NCI-H1417 treated with DMSO at 0.1 percent for 48 hours (cell line): Measurements from ENCODE around the gene MRPL36.

ENCODE experiments used
- DNase-seq: peaks from one replicate; lab custom pipeline; 2025; lab: John Stamatoyannopoulos, UW

Gene MRPL36

DNA sequence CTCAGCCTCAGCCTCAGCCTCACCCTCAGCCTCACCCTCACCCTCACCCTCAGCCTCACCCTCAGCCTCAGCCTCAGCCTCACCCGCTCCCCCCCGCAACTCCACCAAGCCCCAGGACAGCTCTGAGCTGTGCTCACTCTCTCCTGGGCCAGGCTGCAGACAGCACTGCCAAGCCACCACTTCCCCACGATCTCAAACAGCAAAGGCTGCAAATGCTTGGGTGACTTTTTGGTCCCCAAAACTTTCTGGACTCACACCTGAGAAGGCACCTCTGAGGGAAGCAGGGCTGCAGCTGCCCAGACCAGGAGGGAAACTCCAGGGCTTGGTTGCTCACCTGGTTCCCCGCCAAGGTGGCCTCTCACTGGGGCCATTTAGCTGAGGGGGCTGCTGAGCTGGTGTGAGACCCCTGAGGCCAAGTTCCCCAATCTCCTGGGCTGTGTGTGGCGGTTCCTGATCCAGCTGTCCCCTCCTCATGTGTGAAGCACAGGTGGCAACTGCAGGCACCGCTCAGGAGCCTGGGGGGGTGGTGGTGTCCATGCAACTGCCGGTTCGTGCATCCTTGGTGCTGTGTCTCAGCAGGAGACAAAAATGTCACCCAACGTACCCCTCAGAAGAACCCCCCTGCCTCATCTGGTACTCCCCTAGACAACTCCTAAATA, 17.8 kb downstream of the MRPL36 start:
- no peak for DNase-seq

DNA sequence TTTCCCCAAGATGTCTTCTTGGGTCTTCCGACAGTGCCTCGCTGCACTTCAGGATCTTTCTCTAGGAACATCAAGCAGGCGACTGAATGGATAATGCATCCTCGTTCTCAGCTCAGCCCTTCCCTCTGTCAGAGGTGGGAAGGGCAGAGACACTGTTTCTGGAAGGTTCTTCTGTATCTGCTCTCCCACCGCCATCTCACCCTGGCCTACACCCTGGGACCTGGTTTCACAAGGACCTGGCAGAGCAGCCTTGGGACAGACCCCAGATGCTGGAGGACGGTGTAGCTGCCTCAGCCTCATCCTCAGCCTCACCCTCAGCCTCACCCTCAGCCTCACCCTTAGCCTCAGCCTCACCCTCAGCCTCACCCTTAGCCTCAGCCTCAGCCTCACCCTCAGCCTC, 18.5 kb downstream of the MRPL36 start:
- DNase-seq, result no peak

DNA sequence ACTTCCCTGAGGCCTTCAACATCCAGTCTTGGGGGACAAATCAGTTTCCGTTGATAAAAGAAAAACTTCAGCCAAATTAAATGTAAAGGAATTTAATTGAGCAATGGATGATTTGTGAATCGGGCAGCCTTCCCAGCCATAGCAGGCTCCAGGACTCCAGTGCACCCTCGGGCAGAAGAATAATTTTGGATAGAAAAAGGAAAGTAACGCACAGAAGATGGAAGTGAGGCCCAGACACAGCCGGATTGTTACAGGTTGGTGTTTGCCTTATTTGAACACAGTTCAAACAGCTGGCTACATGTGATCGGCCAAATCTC, 19.1 kb downstream of the MRPL36 start:
- DNase-seq, result no peak

DNA sequence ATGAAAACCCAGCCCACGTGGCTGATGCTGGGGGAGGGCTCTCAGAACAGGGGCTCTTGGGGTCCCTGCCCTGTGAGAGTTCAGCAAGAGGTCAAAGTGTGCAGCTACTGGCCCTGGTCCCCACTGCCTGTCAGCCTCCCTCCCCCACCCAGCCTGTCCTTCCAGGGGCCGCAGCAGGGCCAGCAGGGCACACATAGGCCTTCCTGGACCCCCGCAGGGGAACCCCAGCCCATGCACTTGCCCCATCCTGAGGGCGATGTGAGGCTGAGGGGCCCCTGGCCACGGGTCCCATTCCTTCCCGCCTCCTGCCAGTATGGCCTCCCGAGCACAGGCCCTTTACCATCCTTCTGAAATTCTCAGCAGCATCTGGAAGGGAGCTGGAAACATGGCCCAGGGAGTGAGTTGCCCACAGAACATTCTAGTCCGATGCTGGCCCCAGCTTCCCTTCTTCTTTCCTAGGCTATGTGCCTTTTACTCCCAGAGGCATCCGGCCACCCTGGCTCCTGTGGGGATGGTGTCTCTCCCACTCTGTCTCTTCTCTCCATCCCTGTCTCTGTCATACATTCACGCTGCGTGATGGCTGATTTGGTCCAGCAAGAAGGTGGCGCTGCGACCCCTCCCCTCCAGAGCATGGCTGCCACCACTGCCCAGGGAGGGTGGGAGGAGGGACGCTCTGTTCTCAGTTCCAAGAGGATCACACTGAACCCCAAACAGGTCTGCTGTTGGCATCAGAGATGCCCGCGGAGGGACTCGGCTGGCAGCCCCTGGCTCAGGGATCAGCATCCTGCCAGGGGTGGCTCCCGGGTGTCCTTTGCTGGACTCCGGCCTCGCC, 19.6 kb downstream of the MRPL36 start:
- DNase-seq, result no peak

DNA sequence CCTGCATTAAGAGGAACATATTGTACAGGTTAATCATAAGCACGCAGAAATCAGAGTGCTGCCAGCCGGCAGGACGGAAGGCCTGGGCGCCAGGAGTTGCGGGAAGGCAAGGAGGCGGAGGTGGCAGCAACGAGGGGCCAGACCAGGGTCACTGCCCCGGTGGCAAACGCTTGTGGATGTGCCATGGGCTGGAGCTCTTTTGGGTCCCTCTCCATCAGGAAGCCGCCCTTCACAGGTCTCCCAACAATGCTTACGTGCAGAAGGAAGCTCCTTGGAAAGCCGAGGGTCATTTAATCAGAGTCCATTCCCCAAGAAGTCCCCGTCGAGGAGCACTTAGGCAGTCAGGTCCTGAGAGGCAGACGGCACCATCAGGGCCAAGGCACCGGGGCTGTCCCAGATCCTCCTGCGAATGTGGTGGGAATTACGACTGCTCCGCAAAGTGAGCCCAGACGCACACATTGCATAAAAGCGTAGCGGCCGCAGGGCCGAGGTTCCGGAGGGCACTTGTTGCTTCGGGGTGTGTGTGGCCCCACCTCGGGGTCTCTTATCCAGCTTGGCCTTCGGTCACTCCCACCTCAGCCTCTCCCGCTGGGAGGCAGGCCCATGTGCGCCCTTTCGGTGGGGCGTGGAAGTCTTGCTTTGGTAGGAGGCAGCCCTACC, 20.5 kb downstream of the MRPL36 start:
- DNase-seq, result no peak

DNA sequence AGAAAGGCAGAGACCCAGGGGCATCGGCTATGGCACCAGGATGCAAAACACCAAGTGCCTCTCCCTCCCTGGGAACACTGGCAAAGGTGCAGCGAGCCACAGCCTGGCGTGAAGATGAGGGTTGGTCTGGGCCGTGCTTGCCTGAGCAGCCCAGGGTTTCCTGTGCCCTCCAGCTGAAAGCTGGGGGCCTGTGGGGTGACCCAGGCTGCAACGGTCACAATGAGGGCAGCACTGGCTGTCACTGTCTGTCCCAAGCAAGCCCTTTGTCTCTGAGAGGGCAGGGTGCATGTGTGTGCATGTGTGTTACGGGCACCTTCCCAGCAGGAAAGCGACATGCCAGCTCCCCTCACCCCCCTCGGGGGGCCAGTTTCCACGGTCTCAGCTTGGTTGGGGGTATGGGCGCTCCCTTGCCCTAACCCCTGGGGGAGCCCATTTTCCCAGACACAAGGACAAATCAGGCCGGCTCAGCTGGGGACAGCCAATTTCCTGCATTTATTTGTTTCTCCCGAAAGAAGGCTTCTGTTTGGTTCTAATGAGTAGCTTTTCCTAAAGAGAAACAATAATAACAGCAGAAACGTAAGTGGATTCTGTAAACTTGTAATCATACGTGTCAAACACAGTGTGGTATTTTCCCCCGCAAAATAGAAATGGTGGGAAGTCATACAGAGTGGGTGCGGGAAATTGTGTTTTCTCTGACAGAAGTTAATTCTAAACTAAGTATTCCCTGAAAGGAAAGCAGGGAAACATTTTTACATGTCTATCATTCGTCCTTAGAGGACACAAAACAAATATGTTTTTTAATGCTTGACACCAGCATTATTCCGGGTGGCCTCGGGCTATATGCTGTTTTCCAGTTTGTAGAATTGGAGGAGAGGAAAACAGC, 21.3 kb downstream of the MRPL36 start:
- DNase-seq, result no peak

DNA sequence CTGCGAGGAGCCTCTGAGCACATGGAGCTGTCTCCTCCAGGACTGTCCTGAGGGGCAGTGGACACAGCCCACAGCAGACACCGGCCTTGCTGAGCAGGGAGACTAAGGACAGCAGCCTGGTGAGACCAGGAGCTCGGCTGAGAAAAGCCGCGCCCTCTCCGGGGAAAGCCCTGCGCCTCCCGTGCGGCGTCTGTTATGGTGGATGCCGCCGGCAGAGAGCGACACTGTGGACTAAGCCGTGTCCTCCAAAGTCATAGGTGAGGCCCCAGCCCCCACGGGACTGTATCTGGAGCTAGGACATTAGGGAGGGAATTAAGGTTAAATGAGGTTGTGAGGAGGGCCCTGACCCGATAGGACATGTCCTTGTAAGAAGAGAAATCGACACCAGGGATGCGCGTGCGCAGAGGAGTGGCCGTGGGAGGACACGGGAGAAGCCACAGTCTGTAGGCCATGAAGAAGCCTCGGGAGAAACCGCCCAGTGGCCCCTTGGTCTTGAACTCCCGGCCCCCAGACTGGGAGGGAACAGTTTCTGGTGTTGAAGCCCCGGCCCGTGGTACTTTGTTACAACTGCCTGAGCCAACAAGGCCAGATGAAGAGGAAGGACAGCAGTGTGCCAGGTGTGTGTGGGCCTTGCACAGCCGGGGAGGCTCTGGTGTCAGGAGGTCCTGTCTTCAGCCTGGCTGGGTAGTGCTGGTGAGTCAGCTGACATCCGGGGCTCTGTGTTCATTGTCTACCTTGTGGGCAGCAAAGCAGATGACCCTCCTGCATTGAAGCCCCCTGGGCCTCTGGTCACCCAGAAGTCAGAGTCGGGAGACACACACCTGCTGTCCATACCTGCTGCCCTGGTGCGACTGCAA, 22.1 kb downstream of the MRPL36 start:
- DNase-seq, result no peak

DNA sequence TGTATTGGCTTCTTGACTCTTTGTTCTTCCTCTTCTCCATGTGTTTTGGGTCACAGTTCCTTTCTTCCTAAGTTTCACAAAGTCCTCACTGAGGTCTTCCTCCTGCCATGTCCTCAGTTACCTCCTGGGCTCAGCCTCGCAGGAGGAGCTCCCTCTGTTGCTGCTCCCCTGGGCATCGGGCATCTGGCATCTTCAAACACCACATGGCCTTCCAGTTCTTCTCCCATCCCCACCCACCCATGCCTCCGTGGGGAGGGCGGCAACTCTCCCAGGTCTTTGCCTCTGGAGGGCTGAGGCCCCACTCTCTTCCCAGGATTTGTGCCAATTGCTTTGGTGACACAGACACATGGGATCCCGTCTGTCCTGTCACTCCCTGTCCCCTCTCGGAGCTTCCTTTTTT, 22.8 kb downstream of the MRPL36 start:
- no peak for DNase-seq

DNA sequence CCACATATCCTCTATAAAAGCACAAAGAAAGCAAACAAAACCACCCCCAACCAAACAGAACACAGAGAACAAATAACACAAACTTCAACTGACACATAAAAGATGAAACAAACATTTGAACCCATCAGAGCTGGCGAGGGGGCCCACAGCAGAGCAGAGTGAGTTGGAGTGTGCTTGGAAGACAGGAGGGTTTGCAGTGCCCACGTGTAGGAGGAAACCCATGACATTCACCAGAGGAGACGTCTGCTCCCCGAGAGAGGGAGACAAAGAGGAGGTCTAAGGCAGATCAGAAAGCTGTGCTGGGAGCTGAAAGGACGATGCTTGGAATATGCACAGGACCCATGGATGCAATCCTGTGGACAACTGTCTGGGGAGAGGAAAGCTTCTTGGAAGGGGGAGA, 27.0 kb downstream of the MRPL36 start:
- no peak for DNase-seq

DNA sequence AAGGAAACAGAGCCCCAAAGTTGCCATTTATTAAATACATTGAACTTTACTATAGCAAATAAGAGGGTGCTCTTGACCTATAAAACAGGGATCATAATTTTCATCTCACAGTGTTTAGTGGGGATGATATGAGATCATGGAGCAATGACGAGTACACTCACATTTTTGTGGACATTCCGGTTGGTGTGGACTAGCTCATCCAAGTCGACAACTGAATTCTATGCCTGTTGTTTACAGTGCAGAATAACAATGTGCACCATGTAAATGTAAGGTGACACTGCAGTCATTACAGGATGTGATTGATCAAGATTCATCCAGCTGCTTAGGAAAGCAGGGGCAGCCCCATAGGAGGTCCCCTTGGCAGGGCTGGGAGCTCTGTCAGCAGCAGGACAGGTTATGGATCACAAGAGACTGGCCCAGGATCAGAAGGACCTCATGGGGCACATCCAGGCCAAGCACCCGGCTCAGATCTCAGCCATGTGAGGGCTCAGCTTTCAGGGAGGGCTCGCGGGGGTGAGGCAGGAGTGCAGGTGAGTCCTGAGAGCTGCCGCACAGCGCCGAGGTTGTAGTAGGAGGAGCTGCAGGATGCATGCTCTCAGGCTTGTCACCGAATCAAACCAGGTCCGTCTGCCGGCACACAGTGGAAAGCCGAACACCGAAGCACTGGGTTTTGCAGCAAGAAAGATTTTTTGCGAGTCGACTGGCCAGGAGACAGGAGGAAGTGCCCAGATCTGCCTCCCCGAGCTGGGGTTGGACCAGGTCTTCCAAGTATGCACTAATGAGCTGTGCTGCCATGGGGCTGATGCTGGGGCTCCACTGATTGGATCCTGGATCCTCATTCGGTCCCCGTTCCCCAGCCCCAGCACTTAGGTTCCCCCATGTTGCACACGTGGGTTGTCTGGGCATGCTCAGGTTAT, 28.2 kb downstream of the MRPL36 start:
- DNase-seq, result no peak

DNA sequence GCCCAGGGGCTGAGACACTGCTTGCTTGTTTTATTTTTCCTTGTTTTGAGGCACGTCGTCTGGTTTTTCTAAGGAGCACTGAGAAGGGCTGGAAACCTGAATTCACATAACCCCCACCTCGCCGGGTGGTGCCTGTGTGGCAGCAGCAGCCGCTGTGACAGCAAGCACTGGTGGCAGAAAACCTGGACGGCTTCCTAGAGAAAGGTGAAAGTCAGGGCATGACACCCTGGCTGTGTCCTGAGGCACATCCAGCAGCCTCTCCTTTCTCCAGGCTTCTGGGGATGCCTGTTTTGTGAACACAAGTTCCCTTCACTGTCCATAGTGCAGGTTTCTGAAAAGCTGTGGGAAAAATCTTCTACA, 29.2 kb downstream of the MRPL36 start:
- no peak for DNase-seq

DNA sequence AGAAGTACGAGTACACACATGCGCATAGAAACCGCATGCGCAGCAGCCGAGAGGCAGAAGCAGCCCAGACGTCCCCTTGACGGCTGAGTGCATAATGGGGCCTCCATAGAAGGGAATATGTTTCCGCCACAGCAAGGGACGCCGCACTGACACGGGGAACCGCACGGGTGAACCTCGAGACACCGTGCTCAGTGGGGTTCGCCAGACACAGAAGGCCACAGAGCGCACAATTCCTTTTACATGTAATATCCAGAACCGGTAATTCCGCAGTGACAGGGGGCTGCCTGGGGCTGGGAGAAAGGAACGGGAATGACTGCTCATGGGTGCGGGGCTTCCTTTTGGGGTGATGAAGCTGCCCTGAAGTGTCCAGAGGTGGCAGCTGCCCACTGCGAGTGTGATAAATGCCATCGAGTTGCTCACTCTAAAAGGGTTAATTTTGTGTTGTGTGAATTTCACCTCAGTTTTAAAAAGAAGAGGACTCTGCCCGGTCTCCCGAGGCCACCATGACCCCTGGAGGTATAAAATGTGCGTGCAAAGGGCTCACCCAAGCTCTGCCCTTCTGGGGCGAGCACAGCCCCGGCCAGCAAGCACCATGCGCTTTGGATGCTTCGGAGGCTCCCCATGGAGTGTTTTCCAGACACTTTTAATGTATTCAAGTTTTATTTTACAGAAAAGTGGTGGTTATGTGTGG, 29.7 kb downstream of the MRPL36 start:
- no peak for DNase-seq

DNA sequence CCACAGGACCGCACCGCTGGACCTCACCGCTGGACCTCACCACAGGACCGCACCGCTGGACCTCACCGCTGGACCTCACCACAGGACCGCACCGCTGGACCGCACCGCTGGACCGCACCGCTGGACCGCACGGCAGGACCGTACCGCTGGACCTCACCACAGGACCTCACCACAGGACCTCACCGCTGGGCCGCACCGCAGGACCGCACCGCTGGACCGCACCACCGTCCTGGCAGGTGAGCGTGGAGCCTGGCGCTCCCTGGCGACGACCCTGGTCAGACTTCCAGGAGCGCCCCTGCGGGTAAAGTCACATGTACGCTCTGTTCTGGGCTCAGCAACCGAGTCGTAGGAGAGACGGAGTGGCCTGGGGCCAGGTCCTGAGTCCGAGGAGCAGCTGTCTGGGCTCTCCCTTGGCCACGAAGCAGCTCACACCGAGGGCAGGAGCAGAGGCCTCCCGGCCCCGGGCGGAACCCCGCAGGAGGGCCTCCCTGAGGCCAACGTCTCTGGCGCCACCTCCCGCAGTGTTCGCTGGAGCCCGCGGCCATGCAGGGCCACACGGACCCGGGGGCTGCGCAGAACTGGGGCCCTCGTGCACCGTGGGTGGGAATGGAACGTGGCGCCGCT, 30.5 kb downstream of the MRPL36 start:
- DNase-seq, result no peak

DNA sequence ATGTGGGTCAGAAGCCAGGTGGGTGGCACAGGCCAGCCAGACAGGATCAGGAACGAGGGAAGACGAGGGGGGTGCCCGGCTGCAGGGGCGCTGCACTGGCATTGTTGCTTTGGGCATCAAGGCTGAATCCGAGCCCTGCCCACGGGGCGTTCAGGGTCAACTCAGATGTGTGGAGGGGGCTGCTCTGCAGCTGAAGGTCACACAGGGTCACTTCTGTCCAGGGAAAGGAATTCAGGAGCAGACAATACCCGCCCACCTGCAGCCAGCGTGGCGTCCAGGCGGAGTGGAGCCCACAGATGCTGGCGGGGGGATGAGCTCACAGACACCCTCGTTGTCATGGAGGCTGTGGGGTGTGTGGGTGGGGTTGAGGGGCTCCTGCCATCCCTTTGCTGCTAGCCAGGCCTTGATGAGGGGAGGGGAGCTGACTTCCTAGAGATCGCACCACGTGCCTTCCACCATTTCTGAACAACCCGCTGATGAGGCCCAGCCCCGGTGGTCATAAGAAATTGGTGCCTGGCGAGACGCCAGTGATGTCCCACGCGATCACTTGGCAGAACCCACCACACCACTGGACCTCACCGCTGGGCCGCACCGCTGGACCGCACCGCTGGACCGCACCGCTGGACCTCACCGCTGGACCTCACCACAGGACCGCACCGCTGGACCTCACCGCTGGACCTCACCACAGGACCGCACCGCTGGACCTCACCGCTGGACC, 31.2 kb downstream of the MRPL36 start:
- no peak for DNase-seq

DNA sequence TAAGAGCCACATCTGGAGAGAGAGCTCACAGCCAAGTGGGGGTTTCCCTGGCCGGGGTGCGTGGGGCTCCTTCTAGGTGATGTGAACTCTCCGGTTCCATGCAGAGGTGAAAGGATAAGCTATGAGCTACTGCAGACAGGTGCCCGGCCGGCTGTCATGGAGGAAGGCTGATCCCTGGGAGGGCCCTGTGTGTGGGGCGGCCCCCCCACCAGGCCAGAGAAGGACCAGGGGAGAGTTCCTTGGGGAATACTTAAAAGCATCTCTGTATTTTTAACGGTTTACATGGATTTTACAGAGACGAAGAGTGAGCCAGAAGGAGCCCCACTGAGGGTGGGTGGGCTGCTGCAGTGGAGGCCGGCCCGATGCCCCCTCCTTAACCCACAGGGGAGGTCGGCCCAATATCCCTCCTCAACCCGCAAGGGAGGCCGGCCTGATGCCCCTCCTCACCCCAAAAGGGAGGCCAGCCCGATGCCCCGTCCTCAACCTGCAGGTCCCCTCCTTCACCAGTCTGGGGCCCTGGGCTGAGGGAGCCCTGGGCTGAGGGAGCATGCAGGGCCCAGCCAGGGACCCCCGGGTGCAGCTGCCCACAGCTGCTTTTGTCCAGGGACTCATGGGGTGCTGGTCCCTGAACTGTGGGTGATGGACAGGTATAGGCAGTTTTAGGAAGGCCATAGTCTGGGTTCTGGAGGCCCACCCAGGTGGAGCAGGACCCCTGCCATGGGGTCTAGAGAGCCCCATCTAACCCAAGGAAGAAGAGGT, 31.9 kb downstream of the MRPL36 start:
- DNase-seq, result no peak

DNA sequence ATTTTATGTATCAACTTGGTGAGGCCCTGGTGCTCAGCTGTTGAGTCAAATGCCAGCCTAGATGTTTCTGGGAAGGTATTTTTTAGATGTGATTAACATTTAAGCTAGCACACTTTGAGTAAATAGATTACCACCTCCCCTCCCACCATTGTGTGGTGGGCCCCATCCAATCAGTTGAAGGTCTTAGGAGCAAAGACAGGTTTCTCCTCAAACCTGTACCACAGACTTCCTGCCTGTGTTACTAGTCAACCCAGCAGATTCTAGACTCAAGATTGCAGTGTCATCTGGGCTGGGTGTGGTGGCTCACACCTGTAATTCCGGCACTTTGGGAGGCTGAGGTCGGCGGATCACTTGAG, 33.8 kb downstream of the MRPL36 start:
- no peak for DNase-seq

DNA sequence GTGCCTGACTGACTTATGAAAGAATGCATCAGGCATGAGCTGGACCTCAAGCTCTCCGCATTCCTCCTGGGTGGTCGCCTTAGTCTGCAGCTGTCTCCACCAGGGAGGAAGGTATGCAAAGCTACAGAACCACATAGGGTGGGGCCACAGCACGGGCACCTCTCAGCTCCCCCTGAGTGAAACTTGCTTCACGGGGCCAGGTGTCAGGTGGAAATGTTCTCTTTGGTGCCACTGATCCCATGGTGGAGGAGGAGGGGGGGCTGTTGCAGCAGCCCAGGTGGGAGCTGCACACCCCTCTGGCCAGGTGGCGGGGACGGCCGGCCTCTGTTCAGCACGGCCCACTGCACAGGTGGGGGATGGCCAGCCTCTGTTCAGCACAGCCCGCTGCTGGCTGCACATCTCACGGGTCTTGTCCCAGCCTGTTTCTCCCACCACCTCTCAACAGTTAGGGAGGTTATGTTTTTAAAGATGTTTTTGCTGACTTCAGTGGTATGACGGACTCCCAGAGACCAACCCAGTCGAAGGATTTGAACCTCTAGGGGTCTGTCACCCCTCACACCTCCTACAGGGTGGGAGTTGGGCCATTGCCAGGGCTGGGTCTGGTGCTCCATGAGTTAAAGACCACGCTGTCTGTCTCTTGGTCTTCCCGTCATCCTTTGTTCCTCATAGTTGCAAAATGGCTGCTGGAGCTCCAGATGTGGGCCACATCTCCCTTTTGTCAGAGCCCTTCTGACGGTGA, 34.3 kb downstream of the MRPL36 start:
- no peak for DNase-seq
